GM23338 (cell line): Measurements from ENCODE around the gene TMEM150C. TPM values are rescaled to one million over a fixed set of nuclear protein-coding genes. Genes with fewer than 3 reads are reported as not detected.

ENCODE experiments used
- ATAC-seq: fragments of 200-7000 bp; cut with Tn5 transposase; 3 replicates; pipeline ENCODE4 v1.9.1; 2020
- DNase-seq: peaks from one replicate; pipeline ENCODE4 v3.0.0-alpha.2; 2015; ENCODE audit warnings: low spot score
- H2AFZ ChIP-seq: fragments of 200-600 bp; sonication (generic); 2 replicates; pipeline ENCODE4 v1.8.0; 2016; ENCODE audit warnings: antibody characterized with exemption, mild to moderate bottlenecking, moderate library complexity
- H3F3A ChIP-seq: fragments of 200-600 bp; sonication (generic); replicated peaks from 2 replicates; pipeline ENCODE4 v1.8.0; 2017; ENCODE audit warnings: antibody characterized with exemption, mixed run types, low read depth
- H3K27ac ChIP-seq: fragments of 200-600 bp; sonication (generic); 2 replicates; pipeline ENCODE4 v1.6.1; 2016; ENCODE audit warnings: low read depth
- H3K27me3 ChIP-seq: fragments of 200-600 bp; sonication (generic); 2 replicates; pipeline ENCODE4 v1.8.0; 2016; ENCODE audit warnings: mild to moderate bottlenecking, mixed run types, moderate library complexity; ENCODE audit not compliant: insufficient read depth
- H3K36me3 ChIP-seq: fragments of 200-600 bp; sonication (generic); 2 replicates; pipeline ENCODE4 v1.8.0; 2016; ENCODE audit warnings: mild to moderate bottlenecking; ENCODE audit not compliant: insufficient read depth
- H3K4me1 ChIP-seq: fragments of 200-600 bp; sonication (generic); 2 replicates; pipeline ENCODE4 v1.8.0; 2016; ENCODE audit warnings: mild to moderate bottlenecking, moderate library complexity; ENCODE audit not compliant: insufficient read depth
- H3K4me2 ChIP-seq: fragments of 200-600 bp; sonication (generic); 2 replicates; pipeline ENCODE4 v1.7.1; 2017; ENCODE audit warnings: mixed run types
- H3K4me3 ChIP-seq: fragments of 200-600 bp; sonication (generic); 2 replicates; pipeline ENCODE4 v1.6.1; 2016; ENCODE audit warnings: mixed run types
- H3K79me2 ChIP-seq: fragments of 200-600 bp; sonication (generic); replicated peaks from 2 replicates; pipeline ENCODE4 v1.8.0; 2017; ENCODE audit warnings: mild to moderate bottlenecking; ENCODE audit not compliant: insufficient read depth
- H3K9me2 ChIP-seq: fragments of 200-600 bp; sonication (generic); 2 replicates; pipeline ENCODE4 v1.8.0; 2017; ENCODE audit not compliant: insufficient read depth
- H4K20me1 ChIP-seq: fragments of 200-600 bp; sonication (generic); replicated peaks from 2 replicates; pipeline ENCODE4 v1.8.0; 2017; ENCODE audit warnings: mild to moderate bottlenecking; ENCODE audit not compliant: insufficient read depth
- H3K27ac Mint-ChIP-seq: 2 replicates; pipeline ENCODE4 v1.8.0; 2020; ENCODE audit warnings: inconsistent platforms, mild to moderate bottlenecking, moderate library complexity, mixed read lengths
- H3K27me3 Mint-ChIP-seq: 3 replicates; pipeline ENCODE4 v1.8.0; 2022; ENCODE audit warnings: low read depth, mild to moderate bottlenecking, moderate library complexity, mixed read lengths, inconsistent platforms; ENCODE audit not compliant: insufficient read depth, poor library complexity
- H3K36me3 Mint-ChIP-seq: 3 replicates; pipeline ENCODE4 v1.8.0; 2021; ENCODE audit warnings: low read depth, mild to moderate bottlenecking, inconsistent platforms, moderate library complexity, mixed read lengths
- H3K4me1 Mint-ChIP-seq: 3 replicates; pipeline ENCODE4 v1.8.0; 2020; ENCODE audit warnings: mild to moderate bottlenecking, inconsistent platforms, mixed read lengths
- H3K4me3 Mint-ChIP-seq: 3 replicates; pipeline ENCODE4 v1.8.0; 2021; ENCODE audit warnings: moderate library complexity, mild to moderate bottlenecking, inconsistent platforms, mixed read lengths
- H3K9me3 Mint-ChIP-seq: 3 replicates; pipeline ENCODE4 v1.8.0; 2020; ENCODE audit warnings: moderate library complexity, mild to moderate bottlenecking, inconsistent platforms, mixed read lengths
- CREB1 ChIP-seq: fragments of 250-450 bp; sonication (Bioruptor Pico); IDR thresholded peaks from 2 replicates; pipeline ENCODE4 v1.5.0; 2020; ENCODE audit warnings: low read depth, mild to moderate bottlenecking, moderate library complexity
- EZH2 ChIP-seq: fragments of 200-600 bp; sonication (generic); IDR thresholded peaks from one replicate; pipeline ENCODE4 v1.8.0; 2017; ENCODE audit warnings: antibody characterized with exemption, mild to moderate bottlenecking, low read depth; ENCODE audit not compliant: unreplicated experiment
- EZH2phosphoT487 ChIP-seq: fragments of 200-600 bp; sonication (generic); IDR thresholded peaks from one replicate; pipeline ENCODE4 v1.8.1; 2018; ENCODE audit warnings: antibody characterized with exemption; ENCODE audit not compliant: unreplicated experiment
- JUNB ChIP-seq: IDR thresholded peaks from one replicate; pipeline ENCODE4 v1.6.1; 2016; ENCODE audit warnings: antibody characterized with exemption; ENCODE audit not compliant: unreplicated experiment
- NANOG ChIP-seq: IDR thresholded peaks from 2 replicates; pipeline ENCODE4 v1.6.1; 2016; ENCODE audit warnings: antibody characterized with exemption, borderline replicate concordance
- POLR2AphosphoS5 ChIP-seq: IDR thresholded peaks from 2 replicates; pipeline ENCODE4 v1.6.1; 2016; ENCODE audit warnings: antibody characterized with exemption, low read depth
- STAT1 ChIP-seq: IDR thresholded peaks from one replicate; pipeline ENCODE4 v1.6.1; 2016; ENCODE audit warnings: antibody characterized with exemption; ENCODE audit not compliant: unreplicated experiment
- ZNF114 ChIP-seq: fragments of 250-450 bp; sonication (Bioruptor Pico); IDR thresholded peaks from 2 replicates; pipeline ENCODE4 v1.5.0; 2020; ENCODE audit warnings: mild to moderate bottlenecking, moderate library complexity
- ZNF331 ChIP-seq: fragments of 250-450 bp; sonication (Bioruptor Pico); IDR thresholded peaks from 2 replicates; pipeline ENCODE4 v1.5.0; 2020; ENCODE audit warnings: low read depth, mild to moderate bottlenecking, moderate library complexity
- polyA plus RNA-seq: library from polyadenylated mRNA; unstranded; fragments of >200 nt; fragmentation: Nextera tagmentation; extraction: Ambion mirVana; gene quantifications from 2 replicates; pipeline ENCODE4 v1.2.1, GENCODE V29; 2016
- total RNA-seq: library from RNA; depleted of rRNA; stranded (reverse); fragments of >200 nt; shearing (Covaris generic); gene quantifications from 2 replicates; pipeline ENCODE4 v1.2.3, GENCODE V29; 2014
- TF ChIP-seq, protein P1 (sequence below): IDR thresholded peaks from one replicate; pipeline ENCODE4 v1.6.1; 2018; ENCODE audit warnings: antibody characterized with exemption; ENCODE audit not compliant: unreplicated experiment
- TF ChIP-seq, protein P2 (sequence below), 2 experiments: fragments of 200-600 bp in 1 of 2; sonication (generic) in 1 of 2; conservative IDR thresholded peaks; 2 replicates each; pipeline versions ENCODE4 v1.5.1 to v1.6.1; 2016 to 2017; ENCODE audit warnings: antibody characterized with exemption in 2 of 2, low read depth in 2 of 2, mild to moderate bottlenecking in 2 of 2, moderate library complexity in 1 of 2
- TF ChIP-seq, protein P3 (sequence below): fragments of 250-450 bp; sonication (Bioruptor Pico); IDR thresholded peaks from 2 replicates; pipeline ENCODE4 v1.5.0; 2020; ENCODE audit warnings: mild to moderate bottlenecking, moderate library complexity
- TF ChIP-seq, protein P4 (sequence below): IDR thresholded peaks from 2 replicates; pipeline ENCODE4 v1.6.1; 2016; ENCODE audit warnings: antibody characterized with exemption

TMEM150C gene
- total and polyA plus RNA-seq, 2 experiments from 2014 or later, result 1.7 to 4.0 TPM

DNA sequence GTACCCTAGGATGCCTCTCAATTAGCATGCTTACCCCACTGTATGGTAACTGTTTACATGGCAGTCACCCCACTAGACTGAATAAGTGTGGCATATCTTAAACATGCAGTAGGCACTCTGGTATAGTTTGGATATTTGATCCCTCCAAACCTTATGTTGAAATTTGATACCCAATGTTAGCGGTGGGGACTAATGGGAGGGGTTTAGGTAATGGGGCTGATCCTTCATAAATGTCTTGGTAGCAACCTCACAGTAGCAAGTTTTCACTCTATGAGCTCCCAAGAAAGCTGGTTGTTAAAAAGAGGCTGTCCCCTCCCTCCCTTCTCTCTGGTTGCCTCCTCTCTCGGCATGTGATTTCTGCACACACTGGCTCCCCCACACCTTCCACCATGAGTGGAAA is 10.1 kb downstream of the TMEM150C start:
- Mint-ChIP-seq H3K27ac (no peak overlapping the region), H3K36me3 (no peaks in the 10 kb centered on the region), H3K4me1 (peaks cover 3% of the 10 kb centered on the region), H3K9me3 (no peaks in the 10 kb centered on the region), H3K27me3 (peaks cover 7% of the 10 kb centered on the region), H3K4me3 (no peak overlapping the region)
- Histone ChIP-seq H4K20me1 (no peaks in the 10 kb centered on the region), H3F3A (no peaks in the 10 kb centered on the region), H3K9me2 (no peaks in the 10 kb centered on the region; the same call in 1 of the 2 replicates), H3K4me3 (no peak overlapping the region), H3K27me3 (no peaks in the 10 kb centered on the region), H2AFZ (no peak overlapping the region), H3K36me3 (no peaks in the 10 kb centered on the region), H3K27ac (no peak overlapping the region), H3K4me1 (no peaks in the 10 kb centered on the region), H3K4me2 (no peak overlapping the region), H3K79me2 (no peaks in the 10 kb centered on the region)
- TF ChIP-seq ZNF114 (CRISPR knock-in tag) (no peak), EZH2phosphoT487 (no peak), EZH2 (no peak), CREB1 (CRISPR knock-in tag) (no peak), STAT1 (no peak), ZNF331 (no peak), POLR2AphosphoS5 (no peak), JUNB (no peak), NANOG (no peak)
- TF ChIP-seq, protein P1, sequence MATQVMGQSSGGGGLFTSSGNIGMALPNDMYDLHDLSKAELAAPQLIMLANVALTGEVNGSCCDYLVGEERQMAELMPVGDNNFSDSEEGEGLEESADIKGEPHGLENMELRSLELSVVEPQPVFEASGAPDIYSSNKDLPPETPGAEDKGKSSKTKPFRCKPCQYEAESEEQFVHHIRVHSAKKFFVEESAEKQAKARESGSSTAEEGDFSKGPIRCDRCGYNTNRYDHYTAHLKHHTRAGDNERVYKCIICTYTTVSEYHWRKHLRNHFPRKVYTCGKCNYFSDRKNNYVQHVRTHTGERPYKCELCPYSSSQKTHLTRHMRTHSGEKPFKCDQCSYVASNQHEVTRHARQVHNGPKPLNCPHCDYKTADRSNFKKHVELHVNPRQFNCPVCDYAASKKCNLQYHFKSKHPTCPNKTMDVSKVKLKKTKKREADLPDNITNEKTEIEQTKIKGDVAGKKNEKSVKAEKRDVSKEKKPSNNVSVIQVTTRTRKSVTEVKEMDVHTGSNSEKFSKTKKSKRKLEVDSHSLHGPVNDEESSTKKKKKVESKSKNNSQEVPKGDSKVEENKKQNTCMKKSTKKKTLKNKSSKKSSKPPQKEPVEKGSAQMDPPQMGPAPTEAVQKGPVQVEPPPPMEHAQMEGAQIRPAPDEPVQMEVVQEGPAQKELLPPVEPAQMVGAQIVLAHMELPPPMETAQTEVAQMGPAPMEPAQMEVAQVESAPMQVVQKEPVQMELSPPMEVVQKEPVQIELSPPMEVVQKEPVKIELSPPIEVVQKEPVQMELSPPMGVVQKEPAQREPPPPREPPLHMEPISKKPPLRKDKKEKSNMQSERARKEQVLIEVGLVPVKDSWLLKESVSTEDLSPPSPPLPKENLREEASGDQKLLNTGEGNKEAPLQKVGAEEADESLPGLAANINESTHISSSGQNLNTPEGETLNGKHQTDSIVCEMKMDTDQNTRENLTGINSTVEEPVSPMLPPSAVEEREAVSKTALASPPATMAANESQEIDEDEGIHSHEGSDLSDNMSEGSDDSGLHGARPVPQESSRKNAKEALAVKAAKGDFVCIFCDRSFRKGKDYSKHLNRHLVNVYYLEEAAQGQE, result no peak
- TF ChIP-seq, protein P2, sequence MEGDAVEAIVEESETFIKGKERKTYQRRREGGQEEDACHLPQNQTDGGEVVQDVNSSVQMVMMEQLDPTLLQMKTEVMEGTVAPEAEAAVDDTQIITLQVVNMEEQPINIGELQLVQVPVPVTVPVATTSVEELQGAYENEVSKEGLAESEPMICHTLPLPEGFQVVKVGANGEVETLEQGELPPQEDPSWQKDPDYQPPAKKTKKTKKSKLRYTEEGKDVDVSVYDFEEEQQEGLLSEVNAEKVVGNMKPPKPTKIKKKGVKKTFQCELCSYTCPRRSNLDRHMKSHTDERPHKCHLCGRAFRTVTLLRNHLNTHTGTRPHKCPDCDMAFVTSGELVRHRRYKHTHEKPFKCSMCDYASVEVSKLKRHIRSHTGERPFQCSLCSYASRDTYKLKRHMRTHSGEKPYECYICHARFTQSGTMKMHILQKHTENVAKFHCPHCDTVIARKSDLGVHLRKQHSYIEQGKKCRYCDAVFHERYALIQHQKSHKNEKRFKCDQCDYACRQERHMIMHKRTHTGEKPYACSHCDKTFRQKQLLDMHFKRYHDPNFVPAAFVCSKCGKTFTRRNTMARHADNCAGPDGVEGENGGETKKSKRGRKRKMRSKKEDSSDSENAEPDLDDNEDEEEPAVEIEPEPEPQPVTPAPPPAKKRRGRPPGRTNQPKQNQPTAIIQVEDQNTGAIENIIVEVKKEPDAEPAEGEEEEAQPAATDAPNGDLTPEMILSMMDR (conservative IDR thresholded peaks at IDR 0.05; ENCODE audit: low read depth in 2 of 2), result no peak
- TF ChIP-seq, protein P3, sequence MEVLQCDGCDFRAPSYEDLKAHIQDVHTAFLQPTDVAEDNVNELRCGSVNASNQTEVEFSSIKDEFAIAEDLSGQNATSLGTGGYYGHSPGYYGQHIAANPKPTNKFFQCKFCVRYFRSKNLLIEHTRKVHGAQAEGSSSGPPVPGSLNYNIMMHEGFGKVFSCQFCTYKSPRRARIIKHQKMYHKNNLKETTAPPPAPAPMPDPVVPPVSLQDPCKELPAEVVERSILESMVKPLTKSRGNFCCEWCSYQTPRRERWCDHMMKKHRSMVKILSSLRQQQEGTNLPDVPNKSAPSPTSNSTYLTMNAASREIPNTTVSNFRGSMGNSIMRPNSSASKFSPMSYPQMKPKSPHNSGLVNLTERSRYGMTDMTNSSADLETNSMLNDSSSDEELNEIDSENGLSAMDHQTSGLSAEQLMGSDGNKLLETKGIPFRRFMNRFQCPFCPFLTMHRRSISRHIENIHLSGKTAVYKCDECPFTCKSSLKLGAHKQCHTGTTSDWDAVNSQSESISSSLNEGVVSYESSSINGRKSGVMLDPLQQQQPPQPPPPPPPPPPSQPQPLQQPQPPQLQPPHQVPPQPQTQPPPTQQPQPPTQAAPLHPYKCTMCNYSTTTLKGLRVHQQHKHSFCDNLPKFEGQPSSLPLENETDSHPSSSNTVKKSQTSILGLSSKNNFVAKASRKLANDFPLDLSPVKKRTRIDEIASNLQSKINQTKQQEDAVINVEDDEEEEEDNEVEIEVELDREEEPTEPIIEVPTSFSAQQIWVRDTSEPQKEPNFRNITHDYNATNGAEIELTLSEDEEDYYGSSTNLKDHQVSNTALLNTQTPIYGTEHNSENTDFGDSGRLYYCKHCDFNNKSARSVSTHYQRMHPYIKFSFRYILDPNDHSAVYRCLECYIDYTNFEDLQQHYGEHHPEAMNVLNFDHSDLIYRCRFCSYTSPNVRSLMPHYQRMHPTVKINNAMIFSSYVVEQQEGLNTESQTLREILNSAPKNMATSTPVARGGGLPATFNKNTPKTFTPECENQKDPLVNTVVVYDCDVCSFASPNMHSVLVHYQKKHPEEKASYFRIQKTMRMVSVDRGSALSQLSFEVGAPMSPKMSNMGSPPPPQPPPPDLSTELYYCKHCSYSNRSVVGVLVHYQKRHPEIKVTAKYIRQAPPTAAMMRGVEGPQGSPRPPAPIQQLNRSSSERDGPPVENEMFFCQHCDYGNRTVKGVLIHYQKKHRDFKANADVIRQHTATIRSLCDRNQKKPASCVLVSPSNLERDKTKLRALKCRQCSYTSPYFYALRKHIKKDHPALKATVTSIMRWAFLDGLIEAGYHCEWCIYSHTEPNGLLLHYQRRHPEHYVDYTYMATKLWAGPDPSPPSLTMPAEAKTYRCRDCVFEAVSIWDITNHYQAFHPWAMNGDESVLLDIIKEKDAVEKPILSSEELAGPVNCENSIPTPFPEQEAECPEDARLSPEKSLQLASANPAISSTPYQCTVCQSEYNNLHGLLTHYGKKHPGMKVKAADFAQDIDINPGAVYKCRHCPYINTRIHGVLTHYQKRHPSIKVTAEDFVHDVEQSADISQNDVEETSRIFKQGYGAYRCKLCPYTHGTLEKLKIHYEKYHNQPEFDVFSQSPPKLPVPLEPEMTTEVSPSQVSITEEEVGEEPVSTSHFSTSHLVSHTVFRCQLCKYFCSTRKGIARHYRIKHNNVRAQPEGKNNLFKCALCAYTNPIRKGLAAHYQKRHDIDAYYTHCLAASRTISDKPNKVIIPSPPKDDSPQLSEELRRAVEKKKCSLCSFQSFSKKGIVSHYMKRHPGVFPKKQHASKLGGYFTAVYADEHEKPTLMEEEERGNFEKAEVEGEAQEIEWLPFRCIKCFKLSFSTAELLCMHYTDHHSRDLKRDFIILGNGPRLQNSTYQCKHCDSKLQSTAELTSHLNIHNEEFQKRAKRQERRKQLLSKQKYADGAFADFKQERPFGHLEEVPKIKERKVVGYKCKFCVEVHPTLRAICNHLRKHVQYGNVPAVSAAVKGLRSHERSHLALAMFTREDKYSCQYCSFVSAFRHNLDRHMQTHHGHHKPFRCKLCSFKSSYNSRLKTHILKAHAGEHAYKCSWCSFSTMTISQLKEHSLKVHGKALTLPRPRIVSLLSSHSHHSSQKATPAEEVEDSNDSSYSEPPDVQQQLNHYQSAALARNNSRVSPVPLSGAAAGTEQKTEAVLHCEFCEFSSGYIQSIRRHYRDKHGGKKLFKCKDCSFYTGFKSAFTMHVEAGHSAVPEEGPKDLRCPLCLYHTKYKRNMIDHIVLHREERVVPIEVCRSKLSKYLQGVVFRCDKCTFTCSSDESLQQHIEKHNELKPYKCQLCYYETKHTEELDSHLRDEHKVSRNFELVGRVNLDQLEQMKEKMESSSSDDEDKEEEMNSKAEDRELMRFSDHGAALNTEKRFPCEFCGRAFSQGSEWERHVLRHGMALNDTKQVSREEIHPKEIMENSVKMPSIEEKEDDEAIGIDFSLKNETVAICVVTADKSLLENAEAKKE (CRISPR knock-in tag), result no peak
- TF ChIP-seq, protein P4, sequence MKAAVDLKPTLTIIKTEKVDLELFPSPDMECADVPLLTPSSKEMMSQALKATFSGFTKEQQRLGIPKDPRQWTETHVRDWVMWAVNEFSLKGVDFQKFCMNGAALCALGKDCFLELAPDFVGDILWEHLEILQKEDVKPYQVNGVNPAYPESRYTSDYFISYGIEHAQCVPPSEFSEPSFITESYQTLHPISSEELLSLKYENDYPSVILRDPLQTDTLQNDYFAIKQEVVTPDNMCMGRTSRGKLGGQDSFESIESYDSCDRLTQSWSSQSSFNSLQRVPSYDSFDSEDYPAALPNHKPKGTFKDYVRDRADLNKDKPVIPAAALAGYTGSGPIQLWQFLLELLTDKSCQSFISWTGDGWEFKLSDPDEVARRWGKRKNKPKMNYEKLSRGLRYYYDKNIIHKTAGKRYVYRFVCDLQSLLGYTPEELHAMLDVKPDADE, result no peak
- DNase-seq (no peak), ATAC-seq (no peak)
